ENCODE measurements around the gene BSPRY. TPM values are rescaled to one million over a fixed set of nuclear protein-coding genes. Genes with fewer than 3 reads are reported as not detected.

The BSPRY gene
- polyA plus RNA-seq, 1 donor from 2014 or later = not detected

DNA sequence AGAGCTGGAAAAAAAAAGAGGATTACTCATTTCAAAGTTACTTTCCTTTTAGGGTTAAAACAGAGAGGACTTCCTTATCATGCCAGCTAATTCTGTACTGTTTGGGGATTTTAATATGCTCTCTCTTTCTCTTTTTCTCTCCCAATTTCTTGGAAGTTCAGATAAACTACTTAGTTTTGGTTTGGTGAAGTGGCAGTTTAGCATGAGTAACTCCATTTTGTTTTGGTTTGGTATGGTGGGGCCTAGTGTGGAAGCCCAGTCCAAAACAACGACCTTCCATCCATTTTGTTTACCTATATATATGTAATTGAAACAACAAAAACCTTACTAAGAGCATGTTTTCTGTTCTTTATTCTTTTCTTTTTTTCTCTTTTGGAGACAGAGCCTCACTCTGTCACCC is 3.7 kb upstream of the BSPRY start:
- Histone ChIP-seq H3K27me3 (ENCODE audit: insufficient read depth, low read depth, low read length) (peaks cover 36% of the 10 kb centered on the region), H3K27ac (ENCODE audit: low read length) (no peak overlapping the region)

GRCh38 chr9:113348437-113348836 is 904 bp upstream of the BSPRY start:
- H3F3A ChIP-seq (ENCODE audit: insufficient read depth, low read length, poor library complexity, severe bottlenecking) = no peaks in the 10 kb centered on the region
- no peak overlapping the region for H3K4me3 ChIP-seq (ENCODE audit: low read length)
- H3K4me2 ChIP-seq (ENCODE audit: low read length) = no peak overlapping the region
- no peaks in the 10 kb centered on the region for H3K9me3 ChIP-seq (ENCODE audit: low read length)
- H3K36me3 ChIP-seq (ENCODE audit: insufficient read depth, low read length) = no peaks in the 10 kb centered on the region
- no peak overlapping the region for H3K27ac ChIP-seq (ENCODE audit: low read length)
- no peak overlapping the region for H3K9ac ChIP-seq (ENCODE audit: low read length)
- no peaks in the 10 kb centered on the region for H3K9me2 ChIP-seq (ENCODE audit: insufficient read depth, low read length)
- TF ChIP-seq, protein P1, sequence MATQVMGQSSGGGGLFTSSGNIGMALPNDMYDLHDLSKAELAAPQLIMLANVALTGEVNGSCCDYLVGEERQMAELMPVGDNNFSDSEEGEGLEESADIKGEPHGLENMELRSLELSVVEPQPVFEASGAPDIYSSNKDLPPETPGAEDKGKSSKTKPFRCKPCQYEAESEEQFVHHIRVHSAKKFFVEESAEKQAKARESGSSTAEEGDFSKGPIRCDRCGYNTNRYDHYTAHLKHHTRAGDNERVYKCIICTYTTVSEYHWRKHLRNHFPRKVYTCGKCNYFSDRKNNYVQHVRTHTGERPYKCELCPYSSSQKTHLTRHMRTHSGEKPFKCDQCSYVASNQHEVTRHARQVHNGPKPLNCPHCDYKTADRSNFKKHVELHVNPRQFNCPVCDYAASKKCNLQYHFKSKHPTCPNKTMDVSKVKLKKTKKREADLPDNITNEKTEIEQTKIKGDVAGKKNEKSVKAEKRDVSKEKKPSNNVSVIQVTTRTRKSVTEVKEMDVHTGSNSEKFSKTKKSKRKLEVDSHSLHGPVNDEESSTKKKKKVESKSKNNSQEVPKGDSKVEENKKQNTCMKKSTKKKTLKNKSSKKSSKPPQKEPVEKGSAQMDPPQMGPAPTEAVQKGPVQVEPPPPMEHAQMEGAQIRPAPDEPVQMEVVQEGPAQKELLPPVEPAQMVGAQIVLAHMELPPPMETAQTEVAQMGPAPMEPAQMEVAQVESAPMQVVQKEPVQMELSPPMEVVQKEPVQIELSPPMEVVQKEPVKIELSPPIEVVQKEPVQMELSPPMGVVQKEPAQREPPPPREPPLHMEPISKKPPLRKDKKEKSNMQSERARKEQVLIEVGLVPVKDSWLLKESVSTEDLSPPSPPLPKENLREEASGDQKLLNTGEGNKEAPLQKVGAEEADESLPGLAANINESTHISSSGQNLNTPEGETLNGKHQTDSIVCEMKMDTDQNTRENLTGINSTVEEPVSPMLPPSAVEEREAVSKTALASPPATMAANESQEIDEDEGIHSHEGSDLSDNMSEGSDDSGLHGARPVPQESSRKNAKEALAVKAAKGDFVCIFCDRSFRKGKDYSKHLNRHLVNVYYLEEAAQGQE (IDR thresholded peaks at IDR 0.05; ENCODE audit: borderline replicate concordance) = no peak
- no peak for TF ChIP-seq EP300 (conservative IDR thresholded peaks at IDR 0.05; ENCODE audit: poor library complexity, severe bottlenecking)
- TF ChIP-seq TAF1 (IDR thresholded peaks at IDR 0.05; ENCODE audit: low read depth) = no peak
- TF ChIP-seq MXI1 (conservative IDR thresholded peaks at IDR 0.05; ENCODE audit: poor library complexity, severe bottlenecking) = no peak
- TF ChIP-seq EZH2 (IDR thresholded peaks at IDR 0.05; ENCODE audit: borderline replicate concordance, insufficient read depth, low read length, poor library complexity, severe bottlenecking) = no peak
- TF ChIP-seq SMC3 (conservative IDR thresholded peaks at IDR 0.05; ENCODE audit: poor library complexity) = no peak
- TF ChIP-seq, protein P2, sequence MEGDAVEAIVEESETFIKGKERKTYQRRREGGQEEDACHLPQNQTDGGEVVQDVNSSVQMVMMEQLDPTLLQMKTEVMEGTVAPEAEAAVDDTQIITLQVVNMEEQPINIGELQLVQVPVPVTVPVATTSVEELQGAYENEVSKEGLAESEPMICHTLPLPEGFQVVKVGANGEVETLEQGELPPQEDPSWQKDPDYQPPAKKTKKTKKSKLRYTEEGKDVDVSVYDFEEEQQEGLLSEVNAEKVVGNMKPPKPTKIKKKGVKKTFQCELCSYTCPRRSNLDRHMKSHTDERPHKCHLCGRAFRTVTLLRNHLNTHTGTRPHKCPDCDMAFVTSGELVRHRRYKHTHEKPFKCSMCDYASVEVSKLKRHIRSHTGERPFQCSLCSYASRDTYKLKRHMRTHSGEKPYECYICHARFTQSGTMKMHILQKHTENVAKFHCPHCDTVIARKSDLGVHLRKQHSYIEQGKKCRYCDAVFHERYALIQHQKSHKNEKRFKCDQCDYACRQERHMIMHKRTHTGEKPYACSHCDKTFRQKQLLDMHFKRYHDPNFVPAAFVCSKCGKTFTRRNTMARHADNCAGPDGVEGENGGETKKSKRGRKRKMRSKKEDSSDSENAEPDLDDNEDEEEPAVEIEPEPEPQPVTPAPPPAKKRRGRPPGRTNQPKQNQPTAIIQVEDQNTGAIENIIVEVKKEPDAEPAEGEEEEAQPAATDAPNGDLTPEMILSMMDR (IDR thresholded peaks at IDR 0.05; ENCODE audit: poor library complexity, severe bottlenecking) = no peak
- TF ChIP-seq RAD21 (conservative IDR thresholded peaks at IDR 0.05) = no peak
- TF ChIP-seq POLR2AphosphoS5 (IDR thresholded peaks at IDR 0.05) = no peak
- no peak overlapping the region for H2AFZ ChIP-seq (ENCODE audit: low read depth, low read length)
- H4K20me1 ChIP-seq (ENCODE audit: insufficient read depth) = no peaks in the 10 kb centered on the region
- no peaks in the 10 kb centered on the region for H3K79me2 ChIP-seq (replicated peaks; ENCODE audit: insufficient read depth, low read length)
- peaks cover 50% of the 10 kb centered on the region for H3K27me3 ChIP-seq (ENCODE audit: insufficient read depth, low read depth, low read length)

More for the DNA sequence above, 3.7 kb upstream of the BSPRY start:
- Histone ChIP-seq H3F3A (ENCODE audit: insufficient read depth, low read length, poor library complexity, severe bottlenecking) (no peaks in the 10 kb centered on the region), H4K20me1 (ENCODE audit: insufficient read depth) (no peaks in the 10 kb centered on the region), H3K4me2 (ENCODE audit: low read length) (no peak overlapping the region), H3K9me3 (ENCODE audit: low read length) (no peaks in the 10 kb centered on the region), H3K36me3 (ENCODE audit: insufficient read depth, low read length) (no peaks in the 10 kb centered on the region), H3K9ac (ENCODE audit: low read length) (no peak overlapping the region), H3K79me2 (replicated peaks; ENCODE audit: insufficient read depth, low read length) (no peaks in the 10 kb centered on the region), H3K9me2 (ENCODE audit: insufficient read depth, low read length) (no peaks in the 10 kb centered on the region), H3K4me3 (ENCODE audit: low read length) (no peak overlapping the region), H2AFZ (ENCODE audit: low read depth, low read length) (no peak overlapping the region)
- TF ChIP-seq POLR2AphosphoS5 (IDR thresholded peaks at IDR 0.05) (no peak), EZH2 (IDR thresholded peaks at IDR 0.05; ENCODE audit: borderline replicate concordance, insufficient read depth, low read length, poor library complexity, severe bottlenecking) (no peak), EP300 (conservative IDR thresholded peaks at IDR 0.05; ENCODE audit: poor library complexity, severe bottlenecking) (no peak), SMC3 (conservative IDR thresholded peaks at IDR 0.05; ENCODE audit: poor library complexity) (no peak), MXI1 (conservative IDR thresholded peaks at IDR 0.05; ENCODE audit: poor library complexity, severe bottlenecking) (no peak), TAF1 (IDR thresholded peaks at IDR 0.05; ENCODE audit: low read depth) (no peak), RAD21 (conservative IDR thresholded peaks at IDR 0.05) (no peak)
- TF ChIP-seq, protein P1 (IDR thresholded peaks at IDR 0.05; ENCODE audit: borderline replicate concordance) = no peak
- TF ChIP-seq, protein P2 (IDR thresholded peaks at IDR 0.05; ENCODE audit: poor library complexity, severe bottlenecking) = no peak

Measured in neural cell (in vitro differentiated cells).